GM12892 (cell line): Measurements from ENCODE around the gene MAGEA3.

Experiments
- POLR2A ChIP-seq: IDR thresholded peaks from 2 replicates; pipeline ENCODE4 v1.6.1; 2011; ENCODE audit warnings: low read depth, low read length, control low read depth
- TAF1 ChIP-seq: IDR thresholded peaks from 2 replicates; pipeline ENCODE4 v1.6.1; 2011; ENCODE audit warnings: low read depth, mild to moderate bottlenecking, control low read depth, low read length, borderline replicate concordance

GRCh38 chrX:152658302-152658701, 40.3 kb upstream of the MAGEA3 start:
- TF ChIP-seq POLR2A (no peak), TAF1 (no peak)
